A549 (cell line): ENCODE results near the gene C1orf21. TPM values are rescaled to one million over a fixed set of nuclear protein-coding genes. Genes with fewer than 3 reads are reported as not detected.

Experiments used
- ATAC-seq, 2 experiments: fragments of 200-7000 bp in 1 of 2; fragments of >200 bp in 1 of 2; cut with Nextera tagmentation in 1 of 2; cut with Tn5 transposase in 1 of 2; 3 replicates each; pipeline versions ENCODE4 v1.8.0 to v1.9.1; 2018 to 2020; ENCODE audit warnings: mild to moderate bottlenecking in 1 of 2, moderate library complexity in 1 of 2
- CTCF ChIA-PET: fragments of 300-600 bp; sonication (Branson Sonifier 250); formaldehyde crosslinking; extraction: SDS; loops from one replicate; lab custom pipeline; 2021; ENCODE audit warnings: antibody characterized with exemption, inconsistent platforms; lab: Yijun Ruan, JAX
- POLR2A ChIA-PET: fragments of 350-600 bp; formaldehyde crosslinking; extraction: SDS; loops from one replicate; lab custom pipeline; 2021; ENCODE audit warnings: antibody characterized with exemption, inconsistent platforms; lab: Yijun Ruan, JAX
- DNase-seq, 2 experiments: peaks; one replicate each; pipeline versions ENCODE4 v3.0.0 to v3.0.0-alpha.2; 2011 to 2016; ENCODE audit warnings: low read depth in 1 of 2, low spot score in 1 of 2
- FAIRE-seq: peaks from 2 replicates; lab custom pipeline; 2011; peaks lifted over from hg19 to GRCh38; lab: Jason Lieb, UNC
- H3K27ac ChIP-seq, 2 experiments: fragments of >200 bp; sonication (Bioruptor Twin); formaldehyde crosslinking; 3 replicates each; pipeline ENCODE4 v1.5.1; 2016 to 2017
- H3K4me1 ChIP-seq: fragments of >200 bp; sonication (Bioruptor Twin); formaldehyde crosslinking; 3 replicates; pipeline ENCODE4 v1.6.1; 2016
- H3K4me2 ChIP-seq: fragments of >200 bp; sonication (Bioruptor Twin); formaldehyde crosslinking; 3 replicates; pipeline ENCODE4 v1.6.1; 2016
- H3K4me3 ChIP-seq: fragments of >200 bp; sonication (Bioruptor Twin); formaldehyde crosslinking; 3 replicates; pipeline ENCODE4 v1.5.1; 2016
- H3K9me3 ChIP-seq: fragments of >200 bp; sonication (Bioruptor Twin); formaldehyde crosslinking; 3 replicates; pipeline ENCODE4 v1.6.1; 2016
- BHLHE40 ChIP-seq: IDR thresholded peaks from 2 replicates; pipeline ENCODE4 v1.6.1; 2012; ENCODE audit warnings: low read depth, low read length, inconsistent platforms
- CBX8 ChIP-seq: fragments of 200-600 bp; sonication (generic); IDR thresholded peaks from 2 replicates; pipeline ENCODE4 v1.6.1; 2016
- CEBPB ChIP-seq, 2 experiments: fragments of >200 bp in 1 of 2; sonication (Bioruptor Twin) in 1 of 2; formaldehyde crosslinking in 1 of 2; IDR thresholded peaks; 2 replicates each; pipeline ENCODE4 v1.6.1; 2012 to 2016
- CHD4 ChIP-seq: fragments of 200-600 bp; sonication (generic); IDR thresholded peaks from 2 replicates; pipeline ENCODE4 v1.6.1; 2016; ENCODE audit warnings: antibody characterized with exemption, mild to moderate bottlenecking, borderline replicate concordance
- EHF ChIP-seq: fragments of 250-450 bp; sonication (Bioruptor Pico); IDR thresholded peaks from 2 replicates; pipeline ENCODE4 v1.5.0; 2020; ENCODE audit warnings: mild to moderate bottlenecking
- EP300 ChIP-seq, 2 experiments: fragments of >200 bp; sonication (Bioruptor Twin); formaldehyde crosslinking; IDR thresholded peaks; 2 replicates in 1 of 2; 3 replicates in 1 of 2; pipeline ENCODE4 v1.6.1; 2016 to 2017
- FOSB ChIP-seq: fragments of 250-450 bp; sonication (Bioruptor Pico); IDR thresholded peaks from 2 replicates; pipeline ENCODE4 v1.5.0; 2020; ENCODE audit warnings: mild to moderate bottlenecking, moderate library complexity
- FOSL2 ChIP-seq, 2 experiments: fragments of 450-650 bp in 1 of 2; fragments of >200 bp in 1 of 2; sonication (Bioruptor Twin) in 1 of 2; formaldehyde crosslinking; IDR thresholded peaks; 2 replicates each; pipeline versions ENCODE4 v1.5.0 to v1.6.1; 2016 to 2020; ENCODE audit warnings: mild to moderate bottlenecking in 1 of 2, moderate library complexity in 1 of 2
- GATA3 ChIP-seq: IDR thresholded peaks from 2 replicates; pipeline ENCODE4 v1.6.1; 2012; ENCODE audit warnings: borderline replicate concordance
- HOXA7 ChIP-seq: fragments of 250-450 bp; sonication (Bioruptor Pico); IDR thresholded peaks from 2 replicates; pipeline ENCODE4 v1.5.0; 2020; ENCODE audit warnings: mild to moderate bottlenecking, moderate library complexity
- HOXB13 ChIP-seq: fragments of 250-450 bp; sonication (Bioruptor Pico); IDR thresholded peaks from 2 replicates; pipeline ENCODE4 v1.5.0; 2020; ENCODE audit warnings: low read depth, mild to moderate bottlenecking, moderate library complexity
- MAZ ChIP-seq: fragments of 150-350 bp; IDR thresholded peaks from 2 replicates; pipeline ENCODE4 v1.6.1; 2014; ENCODE audit warnings: antibody characterized with exemption, low read depth, low read length, borderline replicate concordance
- NFE2L2 ChIP-seq: fragments of 150-350 bp; conservative IDR thresholded peaks from 2 replicates; pipeline ENCODE4 v1.6.1; 2014; ENCODE audit warnings: low read length
- PHF8 ChIP-seq: fragments of 200-600 bp; sonication (generic); IDR thresholded peaks from 2 replicates; pipeline ENCODE4 v1.6.1; 2016; ENCODE audit warnings: low read depth, mild to moderate bottlenecking, antibody characterized with exemption, moderate library complexity, borderline replicate concordance
- POLR2A ChIP-seq: IDR thresholded peaks from 2 replicates; pipeline ENCODE4 v1.6.1; 2012; ENCODE audit warnings: mild to moderate bottlenecking, low read length
- POLR2AphosphoS2 ChIP-seq: conservative IDR thresholded peaks from 2 replicates; pipeline ENCODE4 v1.6.1; 2012; ENCODE audit warnings: low read length, improper control_type of control experiment, inconsistent platforms
- RARB ChIP-seq: fragments of 250-450 bp; sonication (Bioruptor Pico); IDR thresholded peaks from 2 replicates; pipeline ENCODE4 v1.8.0; 2021; ENCODE audit warnings: mild to moderate bottlenecking, moderate library complexity
- RCOR1 ChIP-seq: fragments of 150-350 bp; IDR thresholded peaks from 2 replicates; pipeline ENCODE4 v1.6.1; 2014; ENCODE audit warnings: antibody characterized with exemption, low read length, low read depth
- SMC3 ChIP-seq: fragments of >200 bp; sonication (Bioruptor Twin); formaldehyde crosslinking; IDR thresholded peaks from 3 replicates; pipeline ENCODE4 v1.6.1; 2018; ENCODE audit warnings: inconsistent platforms
- SREBF2 ChIP-seq: fragments of 450-650 bp; IDR thresholded peaks from 2 replicates; pipeline ENCODE4 v1.6.1; 2014; ENCODE audit warnings: mild to moderate bottlenecking, moderate library complexity
- ZC3H11A ChIP-seq: fragments of 450-650 bp; IDR thresholded peaks from 2 replicates; pipeline ENCODE4 v1.6.1; 2014; ENCODE audit warnings: antibody characterized with exemption, mild to moderate bottlenecking
- ZFP36 ChIP-seq: fragments of 450-650 bp; IDR thresholded peaks from 2 replicates; pipeline ENCODE4 v1.6.1; 2014; ENCODE audit warnings: borderline replicate concordance; ENCODE audit not compliant: partially characterized antibody
- WGBS: methylation state at CpG from one replicate; pipeline ENCODE4 v1.1.6; 2017; ENCODE audit errors: missing lambda C conversion rate; 5-methylcytosine and 5-hydroxymethylcytosine counted together
- polyA plus RNA-seq, 4 experiments: library from polyadenylated mRNA; depleted of rRNA in 3 of 4; stranded (reverse); fragments of >200 nt; fragmentation: RNase III in 1 of 4; extraction: RNeasy Plus Mini Kit Qiagen cat#74134 plus additional on column Dnase treatment in 1 of 4; gene quantifications; 2 replicates in 3 of 4; 3 replicates in 1 of 4; pipeline ENCODE4 v1.2.3, GENCODE V29; 2011 to 2017
- TF ChIP-seq, protein P1 (sequence below): IDR thresholded peaks from 2 replicates; pipeline ENCODE4 v1.6.1; 2012
- TF ChIP-seq, protein P2 (sequence below): IDR thresholded peaks from 2 replicates; pipeline ENCODE4 v1.6.1; 2012; ENCODE audit warnings: low read depth, borderline replicate concordance
- TF ChIP-seq, protein P3 (sequence below): fragments of >200 bp; sonication (Bioruptor Twin); formaldehyde crosslinking; IDR thresholded peaks from 3 replicates; pipeline ENCODE4 v1.6.1; 2016
- TF ChIP-seq, protein P4 (sequence below): fragments of >200 bp; sonication (Bioruptor Twin); formaldehyde crosslinking; IDR thresholded peaks from 3 replicates; pipeline ENCODE4 v1.5.1; 2016

The C1orf21 gene
- polyA plus RNA-seq, 2 of the 4 experiments (the other 2 are of a cell fraction): 11.4 to 11.6 TPM

DNA sequence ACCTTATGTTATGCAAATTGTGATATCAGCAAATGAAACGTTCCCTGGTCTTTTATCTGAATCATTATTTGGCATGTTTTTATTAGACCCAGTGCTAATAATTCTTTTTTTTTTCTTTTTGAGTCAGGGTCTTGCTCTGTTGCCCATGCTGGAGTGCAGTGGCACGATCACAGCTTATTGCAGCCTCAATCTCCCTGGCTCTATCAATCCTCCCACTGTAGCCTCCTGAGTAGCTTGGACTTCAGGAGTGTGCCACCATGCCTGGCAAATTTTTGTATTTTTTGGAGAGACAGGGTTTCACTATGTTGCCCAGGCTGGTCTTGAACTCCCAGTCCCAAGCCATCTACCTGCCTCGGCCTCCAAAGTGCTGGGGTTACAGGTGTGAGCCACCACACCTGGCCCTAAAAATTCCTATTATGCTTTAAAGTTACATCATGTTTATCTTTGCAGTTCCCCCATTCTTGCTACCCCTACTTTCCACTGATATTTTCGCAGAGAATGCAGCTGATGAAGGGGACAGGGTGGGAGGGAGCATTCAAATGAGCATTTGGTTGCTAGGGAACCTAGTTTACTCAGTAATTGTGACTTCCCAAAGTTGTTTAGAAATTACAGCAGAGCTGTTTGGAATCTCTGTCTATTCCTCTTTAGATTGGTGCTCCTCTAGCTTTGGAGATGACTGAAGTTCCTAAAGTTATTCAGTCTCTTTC is 18.4 kb downstream of the C1orf21 start:
- TF ChIP-seq ZC3H11A (no peak), POLR2AphosphoS2 (no peak), FOSL2 (IDR thresholded peaks at IDR 0.05) (no peak), FOSL2 (CRISPR knock-in tag; IDR thresholded peaks at IDR 0.05) (no peak), RCOR1 (no peak), NFE2L2 (no peak), RARB (CRISPR knock-in tag) (no peak), EHF (no peak), SMC3 (no peak), HOXB13 (no peak), CEBPB (IDR thresholded peaks at IDR 0.05) (no peak), HOXA7 (CRISPR knock-in tag) (no peak), BHLHE40 (no peak), SREBF2 (no peak), EP300 (IDR thresholded peaks at IDR 0.05) (no peak), FOSB (CRISPR knock-in tag) (no peak), CHD4 (no peak), POLR2A (no peak)
- TF ChIP-seq, protein P1, sequence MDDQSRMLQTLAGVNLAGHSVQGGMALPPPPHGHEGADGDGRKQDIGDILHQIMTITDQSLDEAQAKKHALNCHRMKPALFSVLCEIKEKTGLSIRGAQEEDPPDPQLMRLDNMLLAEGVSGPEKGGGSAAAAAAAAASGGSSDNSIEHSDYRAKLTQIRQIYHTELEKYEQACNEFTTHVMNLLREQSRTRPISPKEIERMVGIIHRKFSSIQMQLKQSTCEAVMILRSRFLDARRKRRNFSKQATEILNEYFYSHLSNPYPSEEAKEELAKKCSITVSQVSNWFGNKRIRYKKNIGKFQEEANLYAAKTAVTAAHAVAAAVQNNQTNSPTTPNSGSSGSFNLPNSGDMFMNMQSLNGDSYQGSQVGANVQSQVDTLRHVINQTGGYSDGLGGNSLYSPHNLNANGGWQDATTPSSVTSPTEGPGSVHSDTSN: no peak
- POLR2A ChIA-PET: no interaction called here
- no peak overlapping the region for H3K4me3 ChIP-seq
- CTCF ChIA-PET: interaction anchor here (0.5 to 1.2 kb wide), 3 partner anchors 25 to 195 kb away, joined by 3 read pairs; no protein-coding TSS in a partner anchor
- DNase-seq (no peak), ATAC-seq (no peak), FAIRE-seq (no peak)
- H3K4me1 ChIP-seq: peaks cover 44% of the 10 kb centered on the region
- no peak overlapping the region for H3K4me2 ChIP-seq
- 51% methylated on average over 4 of the region's 4 CpGs for WGBS
- H3K9me3 ChIP-seq: no peaks in the 10 kb centered on the region
- H3K27ac ChIP-seq: 0 out of 6 replicates have a peak overlapping the region, but pooled peaks of 1 of the 2 experiments have one; percentile 11

DNA sequence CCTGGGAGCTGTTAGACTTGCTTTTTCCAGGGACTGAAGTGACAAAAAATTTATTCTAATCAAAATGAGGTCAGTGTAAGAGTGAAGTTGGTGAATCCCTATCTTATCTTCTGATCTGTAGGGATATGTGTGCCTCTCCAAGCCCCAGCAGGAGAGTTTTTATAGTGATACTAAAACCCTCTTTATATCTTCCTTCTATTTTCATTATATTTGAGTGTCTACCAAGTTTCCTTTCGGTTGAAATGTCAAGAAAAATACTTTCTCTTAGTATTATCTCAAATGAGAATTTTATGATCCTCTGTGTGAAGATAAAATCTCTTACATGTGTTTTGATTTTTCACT is 18.9 kb downstream of the C1orf21 start:
- ChIA-PET CTCF (interaction anchor here (0.7 to 1.2 kb wide), 2 partner anchors 25 to 75 kb away, joined by 3 read pairs; no protein-coding TSS in a partner anchor), POLR2A (no interaction called here)
- no peak overlapping the region for H3K4me2 ChIP-seq
- peaks cover 44% of the 10 kb centered on the region for H3K4me1 ChIP-seq
- no peak for TF ChIP-seq CEBPB (IDR thresholded peaks at IDR 0.05)
- no peak for TF ChIP-seq BHLHE40
- TF ChIP-seq, protein P2, sequence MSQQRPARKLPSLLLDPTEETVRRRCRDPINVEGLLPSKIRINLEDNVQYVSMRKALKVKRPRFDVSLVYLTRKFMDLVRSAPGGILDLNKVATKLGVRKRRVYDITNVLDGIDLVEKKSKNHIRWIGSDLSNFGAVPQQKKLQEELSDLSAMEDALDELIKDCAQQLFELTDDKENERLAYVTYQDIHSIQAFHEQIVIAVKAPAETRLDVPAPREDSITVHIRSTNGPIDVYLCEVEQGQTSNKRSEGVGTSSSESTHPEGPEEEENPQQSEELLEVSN: no peak
- no peak for TF ChIP-seq ZC3H11A
- TF ChIP-seq RCOR1: no peak
- TF ChIP-seq, protein P3, sequence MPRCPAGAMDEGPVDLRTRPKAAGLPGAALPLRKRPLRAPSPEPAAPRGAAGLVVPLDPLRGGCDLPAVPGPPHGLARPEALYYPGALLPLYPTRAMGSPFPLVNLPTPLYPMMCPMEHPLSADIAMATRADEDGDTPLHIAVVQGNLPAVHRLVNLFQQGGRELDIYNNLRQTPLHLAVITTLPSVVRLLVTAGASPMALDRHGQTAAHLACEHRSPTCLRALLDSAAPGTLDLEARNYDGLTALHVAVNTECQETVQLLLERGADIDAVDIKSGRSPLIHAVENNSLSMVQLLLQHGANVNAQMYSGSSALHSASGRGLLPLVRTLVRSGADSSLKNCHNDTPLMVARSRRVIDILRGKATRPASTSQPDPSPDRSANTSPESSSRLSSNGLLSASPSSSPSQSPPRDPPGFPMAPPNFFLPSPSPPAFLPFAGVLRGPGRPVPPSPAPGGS: no peak
- TF ChIP-seq CBX8: no peak
- no peak for TF ChIP-seq GATA3
- TF ChIP-seq, protein P4, sequence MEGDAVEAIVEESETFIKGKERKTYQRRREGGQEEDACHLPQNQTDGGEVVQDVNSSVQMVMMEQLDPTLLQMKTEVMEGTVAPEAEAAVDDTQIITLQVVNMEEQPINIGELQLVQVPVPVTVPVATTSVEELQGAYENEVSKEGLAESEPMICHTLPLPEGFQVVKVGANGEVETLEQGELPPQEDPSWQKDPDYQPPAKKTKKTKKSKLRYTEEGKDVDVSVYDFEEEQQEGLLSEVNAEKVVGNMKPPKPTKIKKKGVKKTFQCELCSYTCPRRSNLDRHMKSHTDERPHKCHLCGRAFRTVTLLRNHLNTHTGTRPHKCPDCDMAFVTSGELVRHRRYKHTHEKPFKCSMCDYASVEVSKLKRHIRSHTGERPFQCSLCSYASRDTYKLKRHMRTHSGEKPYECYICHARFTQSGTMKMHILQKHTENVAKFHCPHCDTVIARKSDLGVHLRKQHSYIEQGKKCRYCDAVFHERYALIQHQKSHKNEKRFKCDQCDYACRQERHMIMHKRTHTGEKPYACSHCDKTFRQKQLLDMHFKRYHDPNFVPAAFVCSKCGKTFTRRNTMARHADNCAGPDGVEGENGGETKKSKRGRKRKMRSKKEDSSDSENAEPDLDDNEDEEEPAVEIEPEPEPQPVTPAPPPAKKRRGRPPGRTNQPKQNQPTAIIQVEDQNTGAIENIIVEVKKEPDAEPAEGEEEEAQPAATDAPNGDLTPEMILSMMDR: no peak
- no peak for TF ChIP-seq ZFP36
- TF ChIP-seq PHF8: no peak
- no peak for TF ChIP-seq MAZ
- H3K9me3 ChIP-seq: no peaks in the 10 kb centered on the region
- no peak overlapping the region for H3K4me3 ChIP-seq
- WGBS: 38% methylated on average over 1 of the region's 1 CpG
- H3K27ac ChIP-seq: 0 out of 6 replicates have a peak overlapping the region, but pooled peaks of 1 of the 2 experiments have one; percentile 11
- ATAC-seq: no peak
- no peak for FAIRE-seq
- no peak for DNase-seq
